Naive B cell (primary cell): ENCODE measurements around the gene NEUROD6. TPM values are rescaled to one million over a fixed set of nuclear protein-coding genes. Genes with fewer than 3 reads are reported as not detected.

Experiments
- ATAC-seq, 2 donors: fragments of 150-1000 bp; cut with Tn5 transposase; 2 replicates each; pipeline ENCODE4 v1.10.0; 2021; ENCODE audit warnings: low read depth in 2 of 2, mild to moderate bottlenecking in 2 of 2, moderate library complexity in 2 of 2
- DNase-seq: peaks from one replicate; pipeline ENCODE4 v3.0.0; 2022
- H3K27ac Mint-ChIP-seq, 6 donors: one replicate each; pipeline ENCODE4 v1.8.0; 2020 to 2022; ENCODE audit warnings: mild to moderate bottlenecking in 6 of 6, mixed read lengths in 6 of 6, moderate library complexity in 5 of 6, inconsistent platforms in 2 of 6
- H3K27me3 Mint-ChIP-seq, 3 donors: one replicate each; pipeline ENCODE4 v1.8.0; 2021 to 2022; ENCODE audit warnings: mixed read lengths in 3 of 3, mild to moderate bottlenecking in 1 of 3
- H3K36me3 Mint-ChIP-seq, 2 donors: one replicate each; pipeline ENCODE4 v1.8.0; 2020 to 2022; ENCODE audit warnings: mixed read lengths in 2 of 2, inconsistent platforms in 1 of 2, mild to moderate bottlenecking in 1 of 2
- H3K4me1 Mint-ChIP-seq, 3 donors: one replicate each; pipeline ENCODE4 v1.8.0; 2020 to 2022; ENCODE audit warnings: mixed read lengths in 3 of 3, inconsistent platforms in 1 of 3, mild to moderate bottlenecking in 1 of 3, moderate library complexity in 1 of 3
- H3K4me3 Mint-ChIP-seq, 8 donors: one replicate each; pipeline ENCODE4 v1.8.0; 2020 to 2022; ENCODE audit warnings: mild to moderate bottlenecking in 8 of 8, mixed read lengths in 8 of 8, moderate library complexity in 8 of 8, inconsistent platforms in 2 of 8
- H3K9me3 Mint-ChIP-seq, 7 donors: one replicate each; pipeline ENCODE4 v1.8.0; 2020 to 2022; ENCODE audit warnings: mixed read lengths in 7 of 7, mild to moderate bottlenecking in 5 of 7, inconsistent platforms in 2 of 7, moderate library complexity in 1 of 7
- polyA plus RNA-seq, 6 donors: library from polyadenylated mRNA; unstranded; fragments of 300-500 nt; fragmentation: Illumina TruSeq; gene quantifications; one replicate each; pipeline ENCODE4 v1.2.3, GENCODE V29; 2021; ENCODE audit warnings: low read depth in 6 of 6

The NEUROD6 gene
- polyA plus RNA-seq, 6 donors from 2014 or later = not detected

DNA sequence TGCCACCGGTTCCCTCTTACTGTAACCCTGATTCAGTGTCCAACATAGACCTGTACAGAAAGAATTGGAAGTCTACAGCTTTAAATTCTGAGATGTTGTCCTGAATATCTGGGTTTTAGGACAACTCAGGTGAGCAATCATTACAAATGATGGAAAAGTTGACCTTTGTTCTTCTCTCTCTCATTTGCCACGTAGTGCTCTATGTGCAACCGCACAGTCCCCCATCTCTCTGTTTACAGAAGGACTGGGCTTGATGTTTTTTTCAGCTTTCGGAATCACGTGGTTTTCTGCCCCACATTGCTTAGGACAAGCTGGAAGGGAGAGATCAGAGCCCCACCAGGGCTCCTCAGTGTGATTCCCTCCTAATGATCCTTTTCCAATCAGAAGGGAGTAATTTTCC is 22.2 kb downstream of the NEUROD6 start:
- no peak for ATAC-seq
- DNase-seq = no peak
- no peaks in the 10 kb centered on the region for H3K27me3 Mint-ChIP-seq
- no peaks in the 10 kb centered on the region for H3K36me3 Mint-ChIP-seq
- H3K27ac Mint-ChIP-seq = no peak overlapping the region
- no peak overlapping the region for H3K4me3 Mint-ChIP-seq
- peaks cover 0 to 3% (median 0%) of the 10 kb centered on the region in 7 donors for H3K9me3 Mint-ChIP-seq
- no peaks in the 10 kb centered on the region for H3K4me1 Mint-ChIP-seq

DNA sequence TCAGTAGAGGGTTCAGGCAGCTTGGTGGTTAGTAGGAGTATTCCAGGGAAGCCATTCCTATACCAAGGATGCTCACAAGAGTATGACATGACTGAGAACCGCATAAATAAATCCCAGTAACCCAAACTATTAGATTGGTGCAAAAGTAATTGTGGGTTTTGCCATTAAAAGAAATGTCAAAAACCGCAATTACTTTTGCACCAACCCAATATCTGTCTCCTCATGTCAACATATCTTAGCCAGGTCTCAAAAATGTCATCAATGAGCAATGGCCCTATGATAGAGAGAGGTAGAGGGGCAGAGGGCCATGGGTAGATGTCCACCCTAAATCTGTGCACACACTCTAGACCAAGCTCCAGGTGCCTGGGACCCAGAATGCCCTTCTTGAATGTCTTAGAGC is 23.6 kb downstream of the NEUROD6 start:
- Mint-ChIP-seq H3K9me3 (peaks cover 0 to 3% (median 0%) of the 10 kb centered on the region in 7 donors), H3K4me1 (no peaks in the 10 kb centered on the region), H3K4me3 (no peak overlapping the region), H3K27ac (no peak overlapping the region), H3K27me3 (no peaks in the 10 kb centered on the region), H3K36me3 (no peaks in the 10 kb centered on the region)
- no peak for ATAC-seq
- no peak for DNase-seq

- H3K27me3 Mint-ChIP-seq = no peaks in the 10 kb centered on the region
- H3K36me3 Mint-ChIP-seq = no peaks in the 10 kb centered on the region
- H3K4me3 Mint-ChIP-seq = no peak overlapping the region
- no peaks in the 10 kb centered on the region for H3K4me1 Mint-ChIP-seq
- DNase-seq (no peak), ATAC-seq (no peak)
- H3K9me3 Mint-ChIP-seq = peaks cover 0 to 3% (median 0%) of the 10 kb centered on the region in 7 donors
- no peak overlapping the region for H3K27ac Mint-ChIP-seq
These were observed 24.8 kb downstream of the NEUROD6 start for GRCh38 chr7:31315758-31316157.

DNA sequence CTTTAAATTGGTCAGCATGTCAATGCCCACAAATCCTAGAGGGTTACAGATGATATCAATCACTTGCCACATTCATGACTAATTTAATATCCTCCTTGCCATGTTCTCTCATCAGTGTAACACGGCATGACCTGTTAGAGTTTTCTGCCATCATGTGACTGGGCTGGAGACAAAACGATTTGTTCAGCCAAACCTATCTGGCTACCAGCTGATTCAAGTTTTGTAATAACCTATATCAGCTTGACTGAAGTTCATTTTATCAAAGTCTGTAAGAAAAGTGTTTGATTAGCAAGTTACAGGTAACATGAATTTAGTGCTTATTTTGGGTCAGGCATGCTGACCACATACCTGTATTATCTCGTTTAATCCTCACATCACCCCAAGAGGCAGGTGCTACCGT is 25.7 kb downstream of the NEUROD6 start:
- Mint-ChIP-seq H3K27ac (no peak overlapping the region), H3K4me3 (no peak overlapping the region), H3K9me3 (peaks cover 0 to 3% (median 1%) of the 10 kb centered on the region in 7 donors), H3K36me3 (no peaks in the 10 kb centered on the region), H3K27me3 (no peaks in the 10 kb centered on the region), H3K4me1 (no peaks in the 10 kb centered on the region)
- DNase-seq (no peak), ATAC-seq (no peak)

- DNase-seq (no peak), ATAC-seq (no peak)
- Mint-ChIP-seq H3K4me1 (no peaks in the 10 kb centered on the region), H3K4me3 (no peak overlapping the region), H3K27ac (no peak overlapping the region), H3K36me3 (no peaks in the 10 kb centered on the region), H3K27me3 (no peaks in the 10 kb centered on the region), H3K9me3 (peaks cover 0 to 3% (median 1%) of the 10 kb centered on the region in 7 donors)
These were observed 27.6 kb downstream of the NEUROD6 start for GRCh38 chr7:31312889-31313288.

GRCh38 chr7:31311552-31311951 is 29.0 kb downstream of the NEUROD6 start:
- no peak for DNase-seq
- Mint-ChIP-seq H3K4me3 (no peak overlapping the region), H3K4me1 (no peaks in the 10 kb centered on the region), H3K36me3 (no peaks in the 10 kb centered on the region), H3K27ac (no peak overlapping the region), H3K9me3 (peaks cover 0 to 3% (median 0%) of the 10 kb centered on the region in 7 donors), H3K27me3 (peaks cover 0 to 2% (median 0%) of the 10 kb centered on the region in 3 donors)
- ATAC-seq = no peak

- Mint-ChIP-seq H3K27ac (no peak overlapping the region), H3K4me1 (no peaks in the 10 kb centered on the region), H3K36me3 (no peaks in the 10 kb centered on the region), H3K9me3 (peaks cover 0 to 4% (median 1%) of the 10 kb centered on the region in 7 donors), H3K27me3 (peaks cover 0 to 4% (median 0%) of the 10 kb centered on the region in 3 donors), H3K4me3 (no peak overlapping the region)
- DNase-seq = no peak
- no peak for ATAC-seq
These were observed 30.1 kb downstream of the NEUROD6 start for GRCh38 chr7:31310321-31310935.

DNA sequence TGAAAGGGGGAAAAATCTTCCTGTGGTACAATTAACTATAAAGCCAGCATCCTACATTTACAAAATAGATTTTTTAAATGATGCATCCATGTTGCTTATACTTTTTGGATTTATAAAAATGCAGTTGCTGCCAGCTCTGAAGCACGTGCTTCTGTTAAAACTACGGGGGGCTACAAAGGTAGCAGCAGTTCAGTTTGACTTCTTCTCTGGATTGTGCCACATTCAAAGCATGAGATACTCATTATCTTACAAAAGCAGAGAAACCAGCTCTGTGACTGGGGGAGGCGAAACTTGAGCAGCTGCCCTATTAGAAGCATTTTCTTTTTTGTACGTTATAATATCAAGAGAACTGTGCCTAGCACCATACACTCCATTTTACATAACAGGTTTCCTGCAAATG is 31.1 kb downstream of the NEUROD6 start:
- Mint-ChIP-seq H3K9me3 (peaks cover 0 to 4% (median 2%) of the 10 kb centered on the region in 7 donors), H3K27ac (no peak overlapping the region), H3K4me1 (no peaks in the 10 kb centered on the region), H3K36me3 (no peaks in the 10 kb centered on the region), H3K27me3 (peaks cover 0 to 4% (median 2%) of the 10 kb centered on the region in 3 donors), H3K4me3 (no peak overlapping the region)
- ATAC-seq (no peak), DNase-seq (no peak)

GRCh38 chr7:31308652-31309051 is 31.9 kb downstream of the NEUROD6 start:
- H3K9me3 Mint-ChIP-seq = peaks cover 0 to 4% (median 2%) of the 10 kb centered on the region in 7 donors
- H3K27ac Mint-ChIP-seq = no peak overlapping the region
- no peaks in the 10 kb centered on the region for H3K4me1 Mint-ChIP-seq
- H3K4me3 Mint-ChIP-seq = no peak overlapping the region
- ATAC-seq = no peak
- no peaks in the 10 kb centered on the region for H3K36me3 Mint-ChIP-seq
- no peak for DNase-seq
- H3K27me3 Mint-ChIP-seq = peaks cover 0 to 5% (median 4%) of the 10 kb centered on the region in 3 donors

DNA sequence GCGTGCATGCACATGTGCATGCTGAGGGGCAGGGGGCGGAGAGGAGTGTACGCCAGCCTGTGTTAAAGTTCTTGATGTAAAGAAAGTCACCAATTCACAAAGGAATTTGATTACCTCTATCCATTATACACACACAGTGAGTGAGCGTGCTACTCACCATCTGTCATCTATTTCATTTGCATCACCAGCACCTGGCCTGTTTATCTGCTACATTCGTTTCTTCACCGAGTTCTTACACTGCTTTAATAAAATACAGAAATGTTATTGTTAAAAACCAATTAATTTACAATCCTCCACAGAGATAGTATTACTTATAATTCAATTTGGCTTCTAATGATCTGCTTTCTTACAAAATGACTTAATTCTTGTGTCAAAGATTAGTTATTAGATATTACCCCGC is 32.6 kb downstream of the NEUROD6 start:
- Mint-ChIP-seq H3K36me3 (no peaks in the 10 kb centered on the region), H3K4me3 (no peak overlapping the region), H3K4me1 (no peaks in the 10 kb centered on the region), H3K9me3 (peaks cover 0 to 4% (median 0%) of the 10 kb centered on the region in 7 donors), H3K27me3 (peaks cover 0 to 5% (median 4%) of the 10 kb centered on the region in 3 donors), H3K27ac (no peak overlapping the region)
- DNase-seq (no peak), ATAC-seq (no peak)

DNA sequence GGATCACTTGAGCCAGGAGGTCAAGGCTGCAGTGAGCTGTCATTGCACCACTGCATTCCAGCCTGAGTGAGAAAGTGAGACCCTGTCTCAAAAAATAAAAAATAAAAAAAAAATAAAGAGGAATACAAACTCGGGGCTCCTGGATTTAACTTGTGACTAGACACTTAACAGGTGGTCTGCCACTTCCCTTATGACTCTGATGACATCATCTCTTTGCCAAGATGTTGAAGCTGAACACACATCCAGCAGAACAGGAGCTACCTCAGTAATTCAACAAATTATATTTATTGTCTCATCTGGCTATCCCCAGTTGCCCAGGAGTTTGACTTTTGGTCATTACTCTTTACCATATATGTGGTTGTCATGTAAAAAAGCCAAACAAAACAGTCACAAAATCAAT is 35.3 kb downstream of the NEUROD6 start:
- Mint-ChIP-seq H3K36me3 (no peaks in the 10 kb centered on the region), H3K9me3 (peaks cover 0 to 4% (median under 1%) of the 10 kb centered on the region in 7 donors), H3K27me3 (peaks cover 0 to 5% (median 4%) of the 10 kb centered on the region in 3 donors), H3K4me3 (no peak overlapping the region), H3K4me1 (no peaks in the 10 kb centered on the region), H3K27ac (no peak overlapping the region)
- DNase-seq = no peak
- ATAC-seq = no peak

- no peak overlapping the region for H3K27ac Mint-ChIP-seq
- no peaks in the 10 kb centered on the region for H3K4me1 Mint-ChIP-seq
- H3K36me3 Mint-ChIP-seq = no peaks in the 10 kb centered on the region
- H3K9me3 Mint-ChIP-seq = peaks cover 0 to 5% (median 0%) of the 10 kb centered on the region in 7 donors
- peaks cover 0 to 5% (median 4%) of the 10 kb centered on the region in 3 donors for H3K27me3 Mint-ChIP-seq
- ATAC-seq (no peak), DNase-seq (no peak)
- H3K4me3 Mint-ChIP-seq = no peak overlapping the region
These were observed 36.1 kb downstream of the NEUROD6 start for GRCh38 chr7:31304446-31304845.

DNA sequence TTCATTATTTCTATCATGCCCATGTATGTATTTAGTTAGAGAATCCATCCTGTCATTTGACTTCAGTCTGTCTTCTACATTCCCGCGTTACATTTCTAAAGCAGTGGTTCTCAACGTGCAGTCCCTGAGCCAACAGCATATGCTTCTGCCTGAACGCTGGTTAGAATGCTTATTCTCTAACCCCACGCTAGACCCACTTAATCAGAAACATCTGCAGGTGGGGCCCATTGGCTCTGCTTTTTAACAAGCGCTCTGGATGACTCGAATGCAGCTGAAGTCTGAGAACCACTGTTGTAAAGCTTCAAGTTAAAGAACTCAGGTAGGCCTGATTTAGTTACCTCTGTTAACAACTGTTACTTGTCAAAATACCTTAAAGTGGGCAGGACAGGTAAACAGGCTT is 38.2 kb downstream of the NEUROD6 start:
- Mint-ChIP-seq H3K4me1 (no peaks in the 10 kb centered on the region), H3K27me3 (peaks cover 0 to 5% (median 4%) of the 10 kb centered on the region in 3 donors), H3K9me3 (peaks cover 0 to 5% (median 2%) of the 10 kb centered on the region in 7 donors), H3K4me3 (no peak overlapping the region), H3K36me3 (no peaks in the 10 kb centered on the region), H3K27ac (no peak overlapping the region)
- ATAC-seq = no peak
- DNase-seq = no peak

GRCh38 chr7:31299336-31299735 is 41.2 kb downstream of the NEUROD6 start:
- Mint-ChIP-seq H3K4me1 (no peaks in the 10 kb centered on the region), H3K9me3 (peaks cover 0 to 5% (median 0%) of the 10 kb centered on the region in 7 donors), H3K4me3 (no peak overlapping the region), H3K27ac (no peak overlapping the region), H3K36me3 (no peaks in the 10 kb centered on the region), H3K27me3 (peaks cover 0 to 2% (median 0%) of the 10 kb centered on the region in 3 donors)
- no peak for DNase-seq
- ATAC-seq = no peak
